DOHH2 (cell line): ENCODE measurements around the gene CYTH3.
"Not testable (repeated sequence)": the region's sequence is repeated elsewhere in the genome, so short reads cannot be mapped to it uniquely, and the experiment has no call there.

ENCODE experiments used
- H3F3A ChIP-seq: fragments of 200-600 bp; sonication (generic), shearing (Covaris generic); 2 replicates; pipeline ENCODE4 v1.6.0; 2016; ENCODE audit warnings: antibody characterized with exemption, mild to moderate bottlenecking; ENCODE audit not compliant: control insufficient read depth, insufficient read depth
- H3K27ac ChIP-seq: fragments of 200-600 bp; sonication (generic); 2 replicates; pipeline ENCODE4 v1.5.1; 2014; ENCODE audit warnings: low read depth, mild to moderate bottlenecking, low read length, moderate library complexity
- H3K27me3 ChIP-seq: fragments of 200-600 bp; sonication (generic); 2 replicates; pipeline ENCODE4 v1.6.1; 2014; ENCODE audit warnings: mild to moderate bottlenecking, low read length, mixed read lengths; ENCODE audit not compliant: control insufficient read depth
- H3K36me3 ChIP-seq: fragments of 200-600 bp; sonication (generic); 2 replicates; pipeline ENCODE4 v1.6.1; 2014; ENCODE audit warnings: mild to moderate bottlenecking, low read length, moderate library complexity, mixed read lengths; ENCODE audit not compliant: control insufficient read depth
- H3K4me1 ChIP-seq: fragments of 200-600 bp; sonication (generic); 2 replicates; pipeline ENCODE4 v1.6.1; 2014; ENCODE audit warnings: mild to moderate bottlenecking, low read length, mixed read lengths; ENCODE audit not compliant: control insufficient read depth
- H3K4me2 ChIP-seq: fragments of 200-600 bp; sonication (generic); 2 replicates; pipeline ENCODE4 v1.6.0; 2014; ENCODE audit warnings: mild to moderate bottlenecking, low read length, moderate library complexity
- H3K4me3 ChIP-seq: fragments of 200-600 bp; sonication (generic); 2 replicates; pipeline ENCODE4 v1.5.1; 2014; ENCODE audit warnings: mild to moderate bottlenecking, low read length, mixed read lengths
- H3K79me2 ChIP-seq: fragments of 200-600 bp; sonication (generic); 2 replicates; pipeline ENCODE4 v1.6.1; 2014; ENCODE audit warnings: mild to moderate bottlenecking, low read length, mixed read lengths; ENCODE audit not compliant: control insufficient read depth
- H3K9me2 ChIP-seq: fragments of 200-600 bp; sonication (generic); replicated peaks from 2 replicates; pipeline ENCODE4 v1.6.1; 2014; ENCODE audit warnings: mild to moderate bottlenecking, low read length, mixed read lengths; ENCODE audit not compliant: control insufficient read depth
- H3K9me3 ChIP-seq: fragments of 200-600 bp; sonication (generic); 2 replicates; pipeline ENCODE4 v1.6.1; 2014; ENCODE audit warnings: antibody characterized with exemption, low read length, mixed read lengths; ENCODE audit not compliant: control insufficient read depth, insufficient read depth
- H4K20me1 ChIP-seq: fragments of 200-600 bp; sonication (generic); 2 replicates; pipeline ENCODE4 v1.6.0; 2014; ENCODE audit warnings: low read depth, mild to moderate bottlenecking, antibody characterized with exemption, low read length, moderate library complexity; ENCODE audit not compliant: control insufficient read depth, insufficient read depth
- EZH2phosphoT487 ChIP-seq: fragments of 200-600 bp; sonication (generic); IDR thresholded peaks from 2 replicates; pipeline ENCODE4 v1.6.1; 2017; ENCODE audit warnings: borderline replicate concordance, mild to moderate bottlenecking, antibody characterized with exemption, low read length, moderate library complexity, mixed read lengths
- TF ChIP-seq, protein P1 (sequence below): fragments of 200-600 bp; sonication (generic); IDR thresholded peaks from one replicate; pipeline ENCODE4 v1.5.1; 2014; ENCODE audit warnings: antibody characterized with exemption, mild to moderate bottlenecking, low read depth, low read length; ENCODE audit not compliant: poor library complexity, severe bottlenecking

Gene CYTH3

DNA sequence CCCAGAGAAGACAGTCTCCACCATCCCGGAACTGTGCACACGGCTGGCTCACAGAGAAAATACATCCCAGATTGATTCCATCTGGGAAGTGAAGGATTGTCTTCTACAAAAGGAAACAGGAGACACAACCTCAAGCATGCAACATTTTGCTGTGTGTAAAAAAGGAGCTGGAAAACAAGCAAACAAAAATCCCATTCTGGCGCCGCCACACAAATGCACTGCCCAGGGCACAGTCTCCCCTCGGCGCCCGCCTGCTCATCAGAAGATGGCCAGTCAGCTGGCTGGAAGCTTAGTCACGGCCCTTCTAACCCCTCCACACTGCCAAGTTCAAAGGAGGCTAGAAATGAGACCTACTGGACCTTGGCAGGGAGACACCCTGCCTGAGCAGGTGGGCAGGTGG lies 14.1 kb upstream of the CYTH3 start:
- Histone ChIP-seq H3K4me3 (no peak overlapping the region), H3K36me3 (no peaks in the 10 kb centered on the region), H3K4me1 (no peaks in the 10 kb centered on the region), H3K4me2 (no peak overlapping the region), H3K79me2 (no peaks in the 10 kb centered on the region), H4K20me1 (no peaks in the 10 kb centered on the region), H3K9me3 (no peaks in the 10 kb centered on the region), H3K9me2 (no peaks in the 10 kb centered on the region), H3F3A (no peaks in the 10 kb centered on the region), H3K27ac (no peak overlapping the region), H3K27me3 (no peaks in the 10 kb centered on the region)
- no peak for TF ChIP-seq EZH2phosphoT487
- TF ChIP-seq, protein P1, sequence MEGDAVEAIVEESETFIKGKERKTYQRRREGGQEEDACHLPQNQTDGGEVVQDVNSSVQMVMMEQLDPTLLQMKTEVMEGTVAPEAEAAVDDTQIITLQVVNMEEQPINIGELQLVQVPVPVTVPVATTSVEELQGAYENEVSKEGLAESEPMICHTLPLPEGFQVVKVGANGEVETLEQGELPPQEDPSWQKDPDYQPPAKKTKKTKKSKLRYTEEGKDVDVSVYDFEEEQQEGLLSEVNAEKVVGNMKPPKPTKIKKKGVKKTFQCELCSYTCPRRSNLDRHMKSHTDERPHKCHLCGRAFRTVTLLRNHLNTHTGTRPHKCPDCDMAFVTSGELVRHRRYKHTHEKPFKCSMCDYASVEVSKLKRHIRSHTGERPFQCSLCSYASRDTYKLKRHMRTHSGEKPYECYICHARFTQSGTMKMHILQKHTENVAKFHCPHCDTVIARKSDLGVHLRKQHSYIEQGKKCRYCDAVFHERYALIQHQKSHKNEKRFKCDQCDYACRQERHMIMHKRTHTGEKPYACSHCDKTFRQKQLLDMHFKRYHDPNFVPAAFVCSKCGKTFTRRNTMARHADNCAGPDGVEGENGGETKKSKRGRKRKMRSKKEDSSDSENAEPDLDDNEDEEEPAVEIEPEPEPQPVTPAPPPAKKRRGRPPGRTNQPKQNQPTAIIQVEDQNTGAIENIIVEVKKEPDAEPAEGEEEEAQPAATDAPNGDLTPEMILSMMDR = no peak

DNA sequence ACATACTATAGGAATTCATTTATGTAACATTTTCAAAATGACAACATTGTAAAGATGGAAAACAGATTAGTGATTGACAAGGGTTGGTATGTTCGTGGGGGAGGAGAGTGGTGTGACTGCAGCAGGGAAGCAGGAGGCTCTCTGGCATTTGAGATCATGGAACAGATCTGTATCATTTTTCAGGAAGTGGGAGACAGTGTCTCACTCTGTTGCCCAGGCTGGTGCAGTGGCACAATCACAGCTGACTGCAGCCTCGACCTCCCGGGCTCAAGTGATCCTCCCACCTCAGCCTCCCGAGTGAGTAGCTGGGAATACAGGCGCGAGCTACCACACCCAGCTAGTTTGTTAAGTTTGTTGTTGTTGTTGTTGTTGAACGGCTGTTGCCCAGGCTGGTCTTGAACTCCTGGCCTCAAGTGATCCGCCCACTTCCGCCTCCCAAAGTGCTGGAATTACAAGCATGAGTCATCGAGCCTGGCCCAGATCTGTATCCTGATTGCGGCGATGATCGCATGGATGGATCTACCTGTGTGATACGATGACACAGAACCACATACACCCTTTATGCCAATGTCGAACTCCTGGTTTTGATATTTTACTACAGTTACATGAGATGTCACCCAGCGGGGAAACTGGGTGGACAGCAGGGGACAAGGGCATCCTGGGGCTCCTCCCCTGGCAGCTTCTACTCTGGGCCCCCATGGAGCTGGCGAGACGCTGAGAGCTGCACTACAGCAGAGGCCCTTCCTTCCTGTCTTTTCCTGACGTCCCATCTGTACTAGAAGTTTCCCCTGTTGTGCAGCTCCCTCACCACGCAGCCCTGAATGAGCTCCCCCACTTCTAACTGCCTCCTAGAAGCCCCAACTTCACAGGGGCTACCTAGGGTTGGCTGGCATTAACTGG lies 12.3 kb upstream of the CYTH3 start:
- TF ChIP-seq, protein P1 = no peak
- no peak for TF ChIP-seq EZH2phosphoT487
- H3K27ac ChIP-seq = no peak overlapping the region
- no peaks in the 10 kb centered on the region for H4K20me1 ChIP-seq
- H3F3A ChIP-seq = no peaks in the 10 kb centered on the region
- H3K4me1 ChIP-seq = no peaks in the 10 kb centered on the region
- H3K36me3 ChIP-seq = no peaks in the 10 kb centered on the region
- H3K9me3 ChIP-seq = no peaks in the 10 kb centered on the region
- no peaks in the 10 kb centered on the region for H3K27me3 ChIP-seq
- no peaks in the 10 kb centered on the region for H3K9me2 ChIP-seq
- no peak overlapping the region for H3K4me2 ChIP-seq
- H3K79me2 ChIP-seq = no peaks in the 10 kb centered on the region
- no peak overlapping the region for H3K4me3 ChIP-seq

DNA sequence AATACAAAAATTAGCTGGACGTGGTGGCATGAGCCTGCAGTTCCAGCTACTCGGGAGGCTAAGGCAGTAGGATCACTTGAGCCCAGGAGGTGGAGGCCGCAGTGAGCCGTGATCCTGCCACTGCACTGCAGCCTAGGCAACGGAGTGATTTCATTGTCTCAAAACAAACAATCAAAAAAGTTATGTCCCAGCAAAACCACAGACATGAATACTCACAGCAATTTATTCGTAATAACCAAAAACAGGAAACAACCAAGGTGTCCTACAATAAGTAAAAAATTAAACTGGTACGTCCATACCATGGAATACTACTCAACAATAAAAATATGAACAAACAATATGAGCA lies 11.6 kb upstream of the CYTH3 start:
- Histone ChIP-seq H3K79me2 (no peaks in the 10 kb centered on the region), H3F3A (no peaks in the 10 kb centered on the region), H3K4me2 (no peak overlapping the region), H3K27me3 (no peaks in the 10 kb centered on the region; the same call in 1 of the 2 replicates), H3K4me3 (no peak overlapping the region), H3K4me1 (no peaks in the 10 kb centered on the region), H4K20me1 (no peaks in the 10 kb centered on the region), H3K9me3 (no peaks in the 10 kb centered on the region), H3K27ac (no peak overlapping the region), H3K36me3 (no peaks in the 10 kb centered on the region), H3K9me2 (no peaks in the 10 kb centered on the region)
- TF ChIP-seq, protein P1 = no peak
- no peak for TF ChIP-seq EZH2phosphoT487

DNA sequence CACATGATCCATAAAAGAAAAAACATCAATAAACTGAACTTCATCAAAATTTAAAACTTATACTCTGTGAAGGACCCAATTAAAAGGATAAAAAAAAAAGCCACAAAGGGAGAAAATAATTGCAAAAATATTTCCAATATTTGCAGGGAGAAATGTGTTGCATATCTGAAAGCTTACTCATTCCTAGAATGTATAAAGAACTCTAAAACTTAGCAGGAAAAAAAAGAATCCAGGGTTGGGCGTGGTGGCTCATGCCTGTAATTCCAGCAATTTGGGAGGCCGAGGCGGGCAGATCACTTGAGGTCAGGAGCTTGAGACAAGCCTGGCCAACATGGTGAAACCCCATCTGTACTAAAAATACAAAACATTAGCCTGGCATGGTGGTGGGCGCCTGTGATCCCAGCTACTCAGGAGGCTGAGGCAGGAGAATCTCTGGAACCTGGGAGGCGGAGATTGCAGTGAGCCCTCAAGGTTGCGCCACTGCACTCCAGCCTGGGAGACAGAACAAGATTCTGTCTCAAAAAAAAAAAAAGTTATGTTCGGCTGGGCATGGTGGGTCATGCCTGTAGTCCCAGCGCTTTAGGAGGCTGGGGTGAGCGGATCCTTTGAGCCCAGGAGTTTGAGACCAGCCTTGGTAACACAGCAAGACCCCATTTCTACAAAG lies 11.1 kb upstream of the CYTH3 start:
- not testable (repeated sequence) for H3K4me3 ChIP-seq, H3K4me2 ChIP-seq, H3K4me1 ChIP-seq, H3F3A ChIP-seq, H3K9me3 ChIP-seq, H3K79me2 ChIP-seq, H3K9me2 ChIP-seq, H3K27me3 ChIP-seq, H3K36me3 ChIP-seq, H4K20me1 ChIP-seq, H3K27ac ChIP-seq
